Stimulated activated CD8-positive, alpha-beta memory T cell treated with anti-CD3 and anti-CD28 coated beads, Interleukin-7, amount 100 ng/mL, for 24 hours (primary cell): ENCODE data around the gene CHST6.
"Not testable (repeated sequence)": the region's sequence is repeated elsewhere in the genome, so short reads cannot be mapped to it uniquely, and the experiment has no call there.

Experiments used
- DNase-seq: peaks from one replicate; pipeline ENCODE4 v3.0.0-alpha.2; 2020; ENCODE audit warnings: low read depth

Gene CHST6

DNA sequence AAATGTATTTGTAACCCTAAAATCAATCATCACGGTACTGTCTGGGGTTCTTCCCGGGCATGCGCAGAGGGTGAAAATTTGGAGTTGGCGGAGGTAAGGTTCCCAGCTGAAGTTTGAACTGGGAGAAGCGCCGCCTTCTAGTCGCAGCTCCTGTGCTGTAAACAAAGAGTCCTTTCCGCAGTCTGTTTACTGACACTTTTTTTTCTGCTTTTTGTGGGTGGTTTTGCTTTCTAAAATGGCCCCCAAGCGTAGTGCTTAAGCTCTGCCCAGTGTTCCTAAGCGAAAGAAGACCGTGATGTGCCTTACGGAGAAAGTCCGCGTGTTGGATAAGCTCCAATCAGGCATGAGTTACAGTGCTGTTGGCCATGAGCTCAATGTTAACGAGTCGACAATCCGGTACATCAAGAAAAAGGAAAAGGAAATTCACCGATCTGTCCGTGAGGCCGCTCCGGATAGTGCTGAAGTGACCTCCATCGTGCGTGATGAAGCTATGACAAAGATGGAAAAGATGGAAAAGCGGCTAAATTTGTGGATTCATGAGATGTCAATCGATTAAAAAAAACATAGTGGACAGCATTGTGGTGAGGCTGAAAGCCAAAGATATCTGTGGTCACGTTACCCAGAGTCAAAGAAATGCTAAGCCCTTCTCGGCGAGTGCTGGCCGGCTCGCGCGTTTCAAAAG lies 61.4 kb downstream of the CHST6 start:
- DNase-seq: peak; percentile 15

- DNase-seq: peak; percentile 88
Measured at GRCh38 chr16:75432828-75433731, 62.2 kb downstream of the CHST6 start, which contains the start of gene CFDP1. Gene CFDP1, minus strand, starts transcription at chr16:75433503. Its CDS starts 151 bp downstream, at chr16:75433352.

GRCh38 chr16:75429621-75430403 lies 65.4 kb downstream of the CHST6 start:
- no peak for DNase-seq

GRCh38 chr16:75426524-75426923 lies 68.7 kb downstream of the CHST6 start:
- DNase-seq: not testable (repeated sequence)

DNA sequence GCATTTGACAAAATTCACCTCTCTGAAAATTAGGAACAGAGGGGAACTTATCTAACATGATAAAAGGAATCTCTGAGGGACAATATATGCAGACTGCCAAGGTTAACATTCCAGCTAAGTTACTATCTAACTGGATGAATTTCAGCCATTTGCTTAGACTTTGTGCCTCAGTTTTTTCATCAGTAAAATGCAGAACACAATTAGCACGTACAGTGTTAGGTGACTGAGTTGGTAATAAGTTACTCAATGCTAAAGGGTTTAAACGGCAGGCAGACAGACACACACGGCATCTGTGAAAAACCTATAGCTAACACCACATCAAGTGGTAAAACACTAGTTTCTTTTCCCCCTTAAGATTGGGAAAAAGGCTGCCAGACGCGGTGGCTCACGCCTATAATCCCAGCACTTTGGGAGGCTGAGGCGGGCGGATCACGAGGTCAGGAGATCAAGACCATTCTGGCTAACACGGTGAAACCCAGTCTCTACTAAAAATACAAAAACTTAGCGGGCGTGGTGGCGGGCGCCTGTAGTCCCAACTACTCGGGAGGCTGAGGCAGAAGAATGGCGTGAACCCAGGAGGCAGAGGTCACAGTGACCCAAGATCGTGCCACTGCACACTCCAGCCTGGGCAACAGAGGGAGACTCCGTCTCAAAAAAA lies 71.0 kb downstream of the CHST6 start:
- DNase-seq: not testable (repeated sequence)

DNA sequence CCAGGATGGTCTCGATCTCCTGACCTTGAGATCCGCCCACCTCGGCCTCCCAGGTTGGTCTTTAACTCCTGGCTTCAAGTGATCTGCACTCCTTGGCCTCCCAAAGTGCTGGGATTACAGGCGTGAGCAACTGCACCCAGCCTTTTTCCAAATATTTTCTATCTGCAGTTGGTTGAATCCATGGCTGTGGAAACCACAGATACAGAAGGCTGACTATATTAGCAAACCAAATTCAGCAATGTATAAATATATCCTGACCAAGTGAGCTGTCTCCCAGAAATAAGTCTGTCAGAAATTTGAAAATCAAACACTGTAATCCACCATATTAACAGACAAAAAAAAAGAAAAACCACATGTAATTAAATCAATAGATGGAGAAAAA lies 71.5 kb downstream of the CHST6 start:
- DNase-seq: no peak
